MG63 (cell line): ENCODE data around the gene IL36RN. TPM values are rescaled to one million over a fixed set of nuclear protein-coding genes. Genes with fewer than 3 reads are reported as not detected.

Source experiments
- DNase-seq: peaks from one replicate; pipeline ENCODE4 v3.0.0-alpha.2; 2020
- H3K27me3 ChIP-seq: fragments of 250-450 bp; sonication (Bioruptor Pico); 2 replicates; pipeline ENCODE4 v1.5.1; 2020; ENCODE audit warnings: mild to moderate bottlenecking, moderate library complexity
- H3K36me3 ChIP-seq: fragments of 250-450 bp; sonication (Bioruptor Pico); 2 replicates; pipeline ENCODE4 v1.5.1; 2020; ENCODE audit warnings: mild to moderate bottlenecking, moderate library complexity
- H3K4me3 ChIP-seq: fragments of 250-450 bp; sonication (Bioruptor Pico); 2 replicates; pipeline ENCODE4 v1.5.1; 2020; ENCODE audit warnings: mild to moderate bottlenecking, moderate library complexity
- H3K9me3 ChIP-seq: fragments of 250-450 bp; sonication (Bioruptor Pico); 2 replicates; pipeline ENCODE4 v1.5.1; 2020; ENCODE audit warnings: mild to moderate bottlenecking, moderate library complexity
- total RNA-seq: library from RNA; depleted of rRNA; stranded (reverse); fragments of >200 nt; shearing (Covaris generic); gene quantifications from 2 replicates; pipeline ENCODE4 v1.2.3, GENCODE V29; 2014; ENCODE audit warnings: low replicate concordance

IL36RN gene
- total RNA-seq, 1 experiment from 2014 or later: not detected

GRCh38 chr2:113036763-113037162 is 22.2 kb upstream of the IL36RN start:
- no peaks in the 10 kb centered on the region for H3K36me3 ChIP-seq
- H3K4me3 ChIP-seq: no peak overlapping the region

GRCh38 chr2:113038291-113038690 is 20.7 kb upstream of the IL36RN start:
- no peaks in the 10 kb centered on the region for H3K9me3 ChIP-seq
- peaks cover 7% of the 10 kb centered on the region; the same call in 1 of the 2 replicates for H3K27me3 ChIP-seq
- H3K4me3 ChIP-seq: no peak overlapping the region
- no peaks in the 10 kb centered on the region for H3K36me3 ChIP-seq
- no peak for DNase-seq

More at GRCh38 chr2:113036763-113037162, 22.2 kb upstream of the IL36RN start:
- Histone ChIP-seq H3K9me3 (no peaks in the 10 kb centered on the region), H3K27me3 (peaks cover 11% of the 10 kb centered on the region)
- DNase-seq: no peak

- H3K4me3 ChIP-seq: no peak overlapping the region
- DNase-seq: no peak
- H3K9me3 ChIP-seq: no peaks in the 10 kb centered on the region; the same call in 1 of the 2 replicates
- no peaks in the 10 kb centered on the region for H3K36me3 ChIP-seq
- H3K27me3 ChIP-seq: peaks cover under 1% of the 10 kb centered on the region; the same call in 1 of the 2 replicates
Measured at GRCh38 chr2:113039158-113039557, 19.8 kb upstream of the IL36RN start.

GRCh38 chr2:113039719-113040118 is 19.3 kb upstream of the IL36RN start:
- no peak for DNase-seq
- Histone ChIP-seq H3K4me3 (no peak overlapping the region), H3K9me3 (no peaks in the 10 kb centered on the region; the same call in 1 of the 2 replicates), H3K36me3 (no peaks in the 10 kb centered on the region), H3K27me3 (no peaks in the 10 kb centered on the region; the same call in 1 of the 2 replicates)

- H3K9me3 ChIP-seq: peaks cover 9% of the 10 kb centered on the region
- H3K27me3 ChIP-seq: no peaks in the 10 kb centered on the region
- H3K4me3 ChIP-seq: no peak overlapping the region
- H3K36me3 ChIP-seq: no peaks in the 10 kb centered on the region
- DNase-seq: no peak
Measured at GRCh38 chr2:113041871-113042270, 17.1 kb upstream of the IL36RN start.

- Histone ChIP-seq H3K27me3 (peaks cover 2% of the 10 kb centered on the region; the same call in 1 of the 2 replicates), H3K36me3 (no peaks in the 10 kb centered on the region), H3K4me3 (no peak overlapping the region), H3K9me3 (peaks cover 9% of the 10 kb centered on the region)
- no peak for DNase-seq
Measured at GRCh38 chr2:113046465-113046864, 12.5 kb upstream of the IL36RN start.

- peaks cover 8% of the 10 kb centered on the region; the same call in 1 of the 2 replicates for H3K9me3 ChIP-seq
- DNase-seq: no peak
- no peak overlapping the region for H3K4me3 ChIP-seq
- H3K36me3 ChIP-seq: no peaks in the 10 kb centered on the region
- peaks cover 2% of the 10 kb centered on the region; the same call in 1 of the 2 replicates for H3K27me3 ChIP-seq
Measured at GRCh38 chr2:113050921-113051895, 7.8 kb upstream of the IL36RN start.

GRCh38 chr2:113052396-113052917 is 6.5 kb upstream of the IL36RN start, which contains the start of gene IL36B:
Gene IL36B, minus strand, starts transcription at chr2:113052867.
- H3K36me3 ChIP-seq: no peaks in the 10 kb centered on the region
- no peak for DNase-seq
- peaks cover 8% of the 10 kb centered on the region; the same call in 1 of the 2 replicates for H3K9me3 ChIP-seq
- no peaks in the 10 kb centered on the region for H3K27me3 ChIP-seq
- no peak within 1 kb of the TSS for H3K4me3 ChIP-seq

GRCh38 chr2:113053666-113054065 is 5.3 kb upstream of the IL36RN start:
- DNase-seq: no peak
- Histone ChIP-seq H3K36me3 (no peaks in the 10 kb centered on the region), H3K4me3 (no peak overlapping the region), H3K9me3 (peaks cover 8% of the 10 kb centered on the region; the same call in 1 of the 2 replicates), H3K27me3 (no peaks in the 10 kb centered on the region)

GRCh38 chr2:113054066-113054465 is 4.9 kb upstream of the IL36RN start:
- Histone ChIP-seq H3K36me3 (no peaks in the 10 kb centered on the region), H3K9me3 (peaks cover 8% of the 10 kb centered on the region; the same call in 1 of the 2 replicates), H3K27me3 (no peaks in the 10 kb centered on the region), H3K4me3 (no peak overlapping the region)
- no peak for DNase-seq

- Histone ChIP-seq H3K36me3 (no peaks in the 10 kb centered on the region), H3K27me3 (no peaks in the 10 kb centered on the region), H3K9me3 (peaks cover 8% of the 10 kb centered on the region; the same call in 1 of the 2 replicates), H3K4me3 (no peak overlapping the region)
- no peak for DNase-seq
Measured at GRCh38 chr2:113056521-113056920, 2.5 kb upstream of the IL36RN start.

GRCh38 chr2:113057117-113057516 is 1.9 kb upstream of the IL36RN start:
- Histone ChIP-seq H3K36me3 (no peaks in the 10 kb centered on the region), H3K9me3 (peaks cover 8% of the 10 kb centered on the region; the same call in 1 of the 2 replicates), H3K27me3 (no peaks in the 10 kb centered on the region), H3K4me3 (no peak overlapping the region)
- DNase-seq: no peak

GRCh38 chr2:113058411-113058994 is 495 bp upstream of the IL36RN start:
- Histone ChIP-seq H3K9me3 (peaks cover 8% of the 10 kb centered on the region; the same call in 1 of the 2 replicates), H3K4me3 (no peak overlapping the region), H3K36me3 (no peaks in the 10 kb centered on the region), H3K27me3 (no peaks in the 10 kb centered on the region)
- no peak for DNase-seq

- peak; percentile 9 for DNase-seq
- H3K9me3 ChIP-seq: 0 out of 2 replicates have a peak, but pooled peaks cover under 1% of the 10 kb centered on the region
- no peak overlapping the region for H3K4me3 ChIP-seq
- no peaks in the 10 kb centered on the region for H3K36me3 ChIP-seq
- no peaks in the 10 kb centered on the region for H3K27me3 ChIP-seq
Measured at GRCh38 chr2:113060396-113060795, 1.4 kb downstream of the IL36RN start.

GRCh38 chr2:113060796-113061195 is 1.8 kb downstream of the IL36RN start:
- no peaks in the 10 kb centered on the region for H3K36me3 ChIP-seq
- no peaks in the 10 kb centered on the region for H3K9me3 ChIP-seq
- no peak for DNase-seq
- H3K27me3 ChIP-seq: no peaks in the 10 kb centered on the region
- no peak overlapping the region for H3K4me3 ChIP-seq

GRCh38 chr2:113061241-113061640 is 2.2 kb downstream of the IL36RN start:
- Histone ChIP-seq H3K9me3 (no peaks in the 10 kb centered on the region), H3K36me3 (no peaks in the 10 kb centered on the region), H3K4me3 (no peak overlapping the region), H3K27me3 (no peaks in the 10 kb centered on the region)
- no peak for DNase-seq
